ENCODE measurements around the gene FAM217B. TPM values are rescaled to one million over a fixed set of nuclear protein-coding genes. Genes with fewer than 3 reads are reported as not detected.

FAM217B gene
- polyA plus RNA-seq, 1 of the 3 experiments (the other 2 are of a cell fraction): 3.0 TPM

DNA sequence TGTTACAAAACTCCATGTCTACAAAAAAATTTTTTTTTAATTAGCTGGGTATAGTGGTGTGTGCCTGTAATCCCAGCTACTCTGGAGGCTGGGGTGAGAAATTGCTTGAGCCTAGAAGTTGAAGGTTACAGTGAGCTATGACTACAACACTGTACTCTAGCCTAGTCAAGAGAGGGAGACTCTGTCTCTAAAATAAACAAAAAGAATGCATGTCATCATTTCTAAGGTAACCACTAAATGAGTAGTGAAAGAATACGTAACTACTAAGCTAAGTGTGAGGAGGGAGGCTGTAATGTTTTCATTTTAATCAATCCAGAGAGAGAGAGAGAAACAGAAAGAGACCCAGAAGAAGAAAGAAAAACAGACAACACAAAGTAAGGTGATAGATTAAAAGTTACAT is 16.7 kb upstream of the FAM217B start:
- Histone ChIP-seq H3K36me3 (replicated peaks in 1 of 2; ENCODE audit: control insufficient read depth in 1 of 2, insufficient read depth in 2 of 2, low read length in 1 of 2) (peaks cover 0 to 4% of the 10 kb centered on the region in 2 experiments), H3K27ac (ENCODE audit: low read depth in 2 of 2, low read length in 1 of 2) (no peak overlapping the region), H3K79me2 (ENCODE audit: insufficient read depth) (no peaks in the 10 kb centered on the region), H3K9me3 (no peaks in the 10 kb centered on the region), H3K4me2 (no peak overlapping the region), H3K4me3 (ENCODE audit: low read depth in 2 of 2, low read length in 1 of 2) (no peak overlapping the region), H4K20me1 (ENCODE audit: insufficient read depth) (no peaks in the 10 kb centered on the region), H3K9ac (no peak overlapping the region), H3K4me1 (ENCODE audit: control insufficient read depth in 1 of 2, insufficient read depth in 2 of 2, low read depth in 1 of 2, low read length in 1 of 2) (no peaks in the 10 kb centered on the region; a peak in 1 of 4 replicates), H2AFZ (ENCODE audit: low read depth) (no peak overlapping the region), H3F3A (replicated peaks; ENCODE audit: insufficient read depth) (no peaks in the 10 kb centered on the region), H3K27me3 (ENCODE audit: insufficient read depth) (no peaks in the 10 kb centered on the region), H3K9me2 (no peaks in the 10 kb centered on the region; the same call in 1 of the 2 replicates)
- POLR2A ChIA-PET: no interaction called here
- DNase-seq: no peak
- CTCF ChIA-PET: interaction anchor here (2.6 kb wide), 1 partner anchor 10 kb away, joined by 13 read pairs; the partner anchor contains the start of gene SYCP2
- no peak for TF ChIP-seq MEF2A (IDR thresholded peaks at IDR 0.05; ENCODE audit: borderline replicate concordance, low read depth)
- TF ChIP-seq, protein P1, sequence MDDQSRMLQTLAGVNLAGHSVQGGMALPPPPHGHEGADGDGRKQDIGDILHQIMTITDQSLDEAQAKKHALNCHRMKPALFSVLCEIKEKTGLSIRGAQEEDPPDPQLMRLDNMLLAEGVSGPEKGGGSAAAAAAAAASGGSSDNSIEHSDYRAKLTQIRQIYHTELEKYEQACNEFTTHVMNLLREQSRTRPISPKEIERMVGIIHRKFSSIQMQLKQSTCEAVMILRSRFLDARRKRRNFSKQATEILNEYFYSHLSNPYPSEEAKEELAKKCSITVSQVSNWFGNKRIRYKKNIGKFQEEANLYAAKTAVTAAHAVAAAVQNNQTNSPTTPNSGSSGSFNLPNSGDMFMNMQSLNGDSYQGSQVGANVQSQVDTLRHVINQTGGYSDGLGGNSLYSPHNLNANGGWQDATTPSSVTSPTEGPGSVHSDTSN (IDR thresholded peaks at IDR 0.05): no peak
- TF ChIP-seq MXI1 (IDR thresholded peaks at IDR 0.05; ENCODE audit: low read depth, low read length): no peak
- no peak for TF ChIP-seq POLR2AphosphoS5 (IDR thresholded peaks at IDR 0.05; ENCODE audit: low read depth, low read length)
- TF ChIP-seq, protein P2, sequence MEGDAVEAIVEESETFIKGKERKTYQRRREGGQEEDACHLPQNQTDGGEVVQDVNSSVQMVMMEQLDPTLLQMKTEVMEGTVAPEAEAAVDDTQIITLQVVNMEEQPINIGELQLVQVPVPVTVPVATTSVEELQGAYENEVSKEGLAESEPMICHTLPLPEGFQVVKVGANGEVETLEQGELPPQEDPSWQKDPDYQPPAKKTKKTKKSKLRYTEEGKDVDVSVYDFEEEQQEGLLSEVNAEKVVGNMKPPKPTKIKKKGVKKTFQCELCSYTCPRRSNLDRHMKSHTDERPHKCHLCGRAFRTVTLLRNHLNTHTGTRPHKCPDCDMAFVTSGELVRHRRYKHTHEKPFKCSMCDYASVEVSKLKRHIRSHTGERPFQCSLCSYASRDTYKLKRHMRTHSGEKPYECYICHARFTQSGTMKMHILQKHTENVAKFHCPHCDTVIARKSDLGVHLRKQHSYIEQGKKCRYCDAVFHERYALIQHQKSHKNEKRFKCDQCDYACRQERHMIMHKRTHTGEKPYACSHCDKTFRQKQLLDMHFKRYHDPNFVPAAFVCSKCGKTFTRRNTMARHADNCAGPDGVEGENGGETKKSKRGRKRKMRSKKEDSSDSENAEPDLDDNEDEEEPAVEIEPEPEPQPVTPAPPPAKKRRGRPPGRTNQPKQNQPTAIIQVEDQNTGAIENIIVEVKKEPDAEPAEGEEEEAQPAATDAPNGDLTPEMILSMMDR (IDR thresholded peaks at IDR 0.05): no peak
- no peak for TF ChIP-seq ELF1 (IDR thresholded peaks at IDR 0.05)
- TF ChIP-seq, protein P3, sequence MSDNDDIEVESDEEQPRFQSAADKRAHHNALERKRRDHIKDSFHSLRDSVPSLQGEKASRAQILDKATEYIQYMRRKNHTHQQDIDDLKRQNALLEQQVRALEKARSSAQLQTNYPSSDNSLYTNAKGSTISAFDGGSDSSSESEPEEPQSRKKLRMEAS (IDR thresholded peaks at IDR 0.05; ENCODE audit: low read depth): no peak
- no peak for TF ChIP-seq EZH2phosphoT487 (IDR thresholded peaks at IDR 0.05; ENCODE audit: borderline replicate concordance, low read depth)
- TF ChIP-seq FOXM1 (IDR thresholded peaks at IDR 0.05; ENCODE audit: low read depth): no peak
- TF ChIP-seq, protein P4, sequence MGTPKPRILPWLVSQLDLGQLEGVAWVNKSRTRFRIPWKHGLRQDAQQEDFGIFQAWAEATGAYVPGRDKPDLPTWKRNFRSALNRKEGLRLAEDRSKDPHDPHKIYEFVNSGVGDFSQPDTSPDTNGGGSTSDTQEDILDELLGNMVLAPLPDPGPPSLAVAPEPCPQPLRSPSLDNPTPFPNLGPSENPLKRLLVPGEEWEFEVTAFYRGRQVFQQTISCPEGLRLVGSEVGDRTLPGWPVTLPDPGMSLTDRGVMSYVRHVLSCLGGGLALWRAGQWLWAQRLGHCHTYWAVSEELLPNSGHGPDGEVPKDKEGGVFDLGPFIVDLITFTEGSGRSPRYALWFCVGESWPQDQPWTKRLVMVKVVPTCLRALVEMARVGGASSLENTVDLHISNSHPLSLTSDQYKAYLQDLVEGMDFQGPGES (IDR thresholded peaks at IDR 0.05; ENCODE audit: low read depth, low read length): no peak
- TF ChIP-seq SIN3A (IDR thresholded peaks at IDR 0.05; ENCODE audit: borderline replicate concordance, low read depth, low read length): no peak
- TF ChIP-seq RCOR1 (IDR thresholded peaks at IDR 0.05; ENCODE audit: low read length): no peak
- TF ChIP-seq, protein P5, sequence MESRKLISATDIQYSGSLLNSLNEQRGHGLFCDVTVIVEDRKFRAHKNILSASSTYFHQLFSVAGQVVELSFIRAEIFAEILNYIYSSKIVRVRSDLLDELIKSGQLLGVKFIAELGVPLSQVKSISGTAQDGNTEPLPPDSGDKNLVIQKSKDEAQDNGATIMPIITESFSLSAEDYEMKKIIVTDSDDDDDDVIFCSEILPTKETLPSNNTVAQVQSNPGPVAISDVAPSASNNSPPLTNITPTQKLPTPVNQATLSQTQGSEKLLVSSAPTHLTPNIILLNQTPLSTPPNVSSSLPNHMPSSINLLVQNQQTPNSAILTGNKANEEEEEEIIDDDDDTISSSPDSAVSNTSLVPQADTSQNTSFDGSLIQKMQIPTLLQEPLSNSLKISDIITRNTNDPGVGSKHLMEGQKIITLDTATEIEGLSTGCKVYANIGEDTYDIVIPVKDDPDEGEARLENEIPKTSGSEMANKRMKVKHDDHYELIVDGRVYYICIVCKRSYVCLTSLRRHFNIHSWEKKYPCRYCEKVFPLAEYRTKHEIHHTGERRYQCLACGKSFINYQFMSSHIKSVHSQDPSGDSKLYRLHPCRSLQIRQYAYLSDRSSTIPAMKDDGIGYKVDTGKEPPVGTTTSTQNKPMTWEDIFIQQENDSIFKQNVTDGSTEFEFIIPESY (IDR thresholded peaks at IDR 0.05; ENCODE audit: borderline replicate concordance, low read depth): no peak
- TF ChIP-seq RAD21 (IDR thresholded peaks at IDR 0.05; ENCODE audit: low read length): no peak
- TF ChIP-seq, protein P6, sequence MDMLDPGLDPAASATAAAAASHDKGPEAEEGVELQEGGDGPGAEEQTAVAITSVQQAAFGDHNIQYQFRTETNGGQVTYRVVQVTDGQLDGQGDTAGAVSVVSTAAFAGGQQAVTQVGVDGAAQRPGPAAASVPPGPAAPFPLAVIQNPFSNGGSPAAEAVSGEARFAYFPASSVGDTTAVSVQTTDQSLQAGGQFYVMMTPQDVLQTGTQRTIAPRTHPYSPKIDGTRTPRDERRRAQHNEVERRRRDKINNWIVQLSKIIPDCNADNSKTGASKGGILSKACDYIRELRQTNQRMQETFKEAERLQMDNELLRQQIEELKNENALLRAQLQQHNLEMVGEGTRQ (IDR thresholded peaks at IDR 0.05; ENCODE audit: borderline replicate concordance, low read depth, low read length): no peak
- 96% methylated on average over 1 of the region's 1 CpG for WGBS (ENCODE audit: low lambda C conversion rate)

Data from SK-N-SH (cell line).